Neural crest cell (in vitro differentiated cells): ENCODE measurements around the gene NINJ2. TPM values are rescaled to one million over a fixed set of nuclear protein-coding genes. Genes with fewer than 3 reads are reported as not detected.

Experiments used
- DNase-seq: peaks from one replicate; pipeline ENCODE4 v3.0.0; 2021; ENCODE audit warnings: low read depth, mixed read lengths, low spot score
- H3K27ac Mint-ChIP-seq: one replicate; pipeline ENCODE4 v1.8.0; 2021; ENCODE audit warnings: mild to moderate bottlenecking, mixed read lengths; ENCODE audit not compliant: unreplicated experiment
- H3K27me3 Mint-ChIP-seq: 2 replicates; pipeline ENCODE4 v1.8.0; 2021; ENCODE audit warnings: low read depth, mild to moderate bottlenecking, mixed read lengths
- H3K36me3 Mint-ChIP-seq: 2 replicates; pipeline ENCODE4 v1.8.0; 2021; ENCODE audit warnings: low read depth, mild to moderate bottlenecking, mixed read lengths
- H3K4me1 Mint-ChIP-seq: 2 replicates; pipeline ENCODE4 v1.8.0; 2021; ENCODE audit warnings: mixed read lengths
- H3K4me3 Mint-ChIP-seq: one replicate; pipeline ENCODE4 v1.8.0; 2021; ENCODE audit warnings: mild to moderate bottlenecking, mixed read lengths
- H3K9me3 Mint-ChIP-seq: 2 replicates; pipeline ENCODE4 v1.8.0; 2021; ENCODE audit warnings: mixed read lengths
- CTCF ChIP-seq: fragments of 200-600 bp; sonication (generic); conservative IDR thresholded peaks from 2 replicates; pipeline ENCODE4 v1.5.0; 2021; ENCODE audit warnings: antibody characterized with exemption, mild to moderate bottlenecking
- total RNA-seq: library from RNA; stranded (reverse); gene quantifications from 2 replicates; pipeline ENCODE4 v1.2.1, GENCODE V29; 2021

The NINJ2 gene
- total RNA-seq, 1 donor from 2014 or later = 0.42 TPM

- no peaks in the 10 kb centered on the region for H3K9me3 Mint-ChIP-seq
- H3K4me1 Mint-ChIP-seq = peaks cover 27% of the 10 kb centered on the region
- no peak for DNase-seq
- no peaks in the 10 kb centered on the region for H3K36me3 Mint-ChIP-seq
- H3K27ac Mint-ChIP-seq = no peak overlapping the region
- TF ChIP-seq CTCF = no peak
- no peak overlapping the region for H3K4me3 Mint-ChIP-seq
- no peaks in the 10 kb centered on the region for H3K27me3 Mint-ChIP-seq
Measured at GRCh38 chr12:537772-538171, 125.5 kb downstream of the NINJ2 start.

GRCh38 chr12:536751-537245 lies 126.4 kb downstream of the NINJ2 start:
- no peak for TF ChIP-seq CTCF
- no peak overlapping the region for H3K4me3 Mint-ChIP-seq
- H3K36me3 Mint-ChIP-seq = peaks cover 4% of the 10 kb centered on the region
- peaks cover 17% of the 10 kb centered on the region for H3K4me1 Mint-ChIP-seq
- no peak for DNase-seq
- H3K27me3 Mint-ChIP-seq = no peaks in the 10 kb centered on the region
- H3K27ac Mint-ChIP-seq = no peak overlapping the region
- peaks cover 8% of the 10 kb centered on the region for H3K9me3 Mint-ChIP-seq

- no peak for TF ChIP-seq CTCF
- Mint-ChIP-seq H3K4me1 (peaks cover 15% of the 10 kb centered on the region), H3K4me3 (no peak overlapping the region), H3K36me3 (peaks cover 4% of the 10 kb centered on the region), H3K27ac (no peak overlapping the region), H3K9me3 (peaks cover 8% of the 10 kb centered on the region), H3K27me3 (no peaks in the 10 kb centered on the region)
- DNase-seq = no peak
Measured at GRCh38 chr12:535396-535795, 127.8 kb downstream of the NINJ2 start.

- no peak overlapping the region for H3K4me3 Mint-ChIP-seq
- peaks cover 10% of the 10 kb centered on the region for H3K9me3 Mint-ChIP-seq
- peaks cover 4% of the 10 kb centered on the region for H3K36me3 Mint-ChIP-seq
- H3K4me1 Mint-ChIP-seq = peaks cover 9% of the 10 kb centered on the region
- no peak overlapping the region for H3K27ac Mint-ChIP-seq
- H3K27me3 Mint-ChIP-seq = no peaks in the 10 kb centered on the region
- TF ChIP-seq CTCF = no peak
- no peak for DNase-seq
Measured at GRCh38 chr12:534216-534615, 129.0 kb downstream of the NINJ2 start.

GRCh38 chr12:533718-534117 lies 129.5 kb downstream of the NINJ2 start:
- Mint-ChIP-seq H3K9me3 (peaks cover 11% of the 10 kb centered on the region), H3K36me3 (peaks cover 4% of the 10 kb centered on the region), H3K27ac (no peak overlapping the region), H3K4me3 (no peak overlapping the region), H3K27me3 (no peaks in the 10 kb centered on the region), H3K4me1 (peaks cover 6% of the 10 kb centered on the region)
- DNase-seq = no peak
- TF ChIP-seq CTCF = no peak
